Cardiac muscle cell (in vitro differentiated cells and primary cell): ENCODE results near the gene KCTD19. TPM values are rescaled to one million over a fixed set of nuclear protein-coding genes. Genes with fewer than 3 reads are reported as not detected.

Experiments used
- DNase-seq, 2 donors: peaks; one replicate each; pipeline versions ENCODE4 v3.0.0 to v3.0.0-alpha.2; 2010 to 2017; ENCODE audit warnings: low read depth in 1 of 2, low spot score in 1 of 2
- H3K27ac ChIP-seq: fragments of 200-600 bp; sonication (generic); 2 replicates; pipeline ENCODE4 v1.5.1; 2016
- H3K27me3 ChIP-seq: fragments of 200-600 bp; sonication (generic); 2 replicates; pipeline ENCODE4 v1.6.0; 2016; ENCODE audit warnings: control low read depth
- H3K36me3 ChIP-seq: fragments of 200-600 bp; sonication (generic); 2 replicates; pipeline ENCODE4 v1.5.1; 2016; ENCODE audit warnings: control low read depth
- H3K4me1 ChIP-seq: fragments of 200-600 bp; sonication (generic); 2 replicates; pipeline ENCODE4 v1.8.1; 2017; ENCODE audit warnings: low read depth, mild to moderate bottlenecking, mixed run types
- H3K4me3 ChIP-seq: fragments of 200-600 bp; sonication (generic); 2 replicates; pipeline ENCODE4 v1.5.1; 2016; ENCODE audit warnings: mild to moderate bottlenecking
- H3K9me3 ChIP-seq: fragments of 200-600 bp; sonication (generic); 2 replicates; pipeline ENCODE4 v1.5.1; 2017; ENCODE audit warnings: low read depth, mild to moderate bottlenecking, control low read depth
- CTCF ChIP-seq: IDR thresholded peaks from 2 replicates; pipeline ENCODE4 v1.5.1; 2012; ENCODE audit warnings: low read depth, mild to moderate bottlenecking, low read length
- polyA plus RNA-seq: library from polyadenylated mRNA; unstranded; fragments of >200 nt; fragmentation: Nextera tagmentation; extraction: Ambion mirVana; gene quantifications from 2 replicates; pipeline ENCODE4 v1.2.1, GENCODE V29; 2016
- total RNA-seq: library from RNA; depleted of rRNA; stranded (reverse); fragments of >200 nt; gene quantifications from 2 replicates; pipeline ENCODE4 v1.2.3, GENCODE V29; 2016

KCTD19 gene
- total and polyA plus RNA-seq, 2 experiments from 2014 or later, result 1.9 TPM; not detected in 1

GRCh38 chr16:67294171-67294757 lies 32.3 kb downstream of the KCTD19 start:
- no peaks in the 10 kb centered on the region for H3K36me3 ChIP-seq
- no peaks in the 10 kb centered on the region for H3K9me3 ChIP-seq
- no peaks in the 10 kb centered on the region for H3K4me1 ChIP-seq
- DNase-seq, result no peak
- H3K27me3 ChIP-seq, result peaks cover 10% of the 10 kb centered on the region
- TF ChIP-seq CTCF, result no peak
- no peak overlapping the region for H3K4me3 ChIP-seq
- no peak overlapping the region for H3K27ac ChIP-seq

DNA sequence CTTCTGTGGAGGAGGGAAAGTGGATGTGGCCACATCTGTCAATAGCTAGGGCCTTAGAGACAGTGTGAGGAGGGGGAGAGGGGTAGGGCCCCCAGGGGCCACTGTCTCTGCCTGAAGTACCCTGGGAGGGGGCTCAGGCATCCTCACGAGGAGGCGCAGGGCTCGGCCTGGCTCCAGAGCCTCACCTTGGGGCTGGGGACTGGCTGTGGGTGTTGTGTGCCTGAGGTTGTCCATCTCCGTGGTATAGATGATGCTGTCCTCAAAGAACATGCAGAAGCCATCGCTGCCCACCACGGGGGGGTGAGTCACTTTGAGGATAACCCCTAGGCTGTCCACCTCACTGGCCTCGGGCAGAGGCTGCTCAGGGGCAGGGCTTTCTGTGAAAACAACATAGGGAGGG lies 35.1 kb downstream of the KCTD19 start:
- H3K4me3 ChIP-seq, result no peak overlapping the region
- H3K36me3 ChIP-seq, result no peaks in the 10 kb centered on the region
- no peaks in the 10 kb centered on the region for H3K4me1 ChIP-seq
- H3K27ac ChIP-seq, result no peak overlapping the region
- H3K9me3 ChIP-seq, result no peaks in the 10 kb centered on the region
- no peak for TF ChIP-seq CTCF
- no peak for DNase-seq
- H3K27me3 ChIP-seq, result peaks cover under 1% of the 10 kb centered on the region

DNA sequence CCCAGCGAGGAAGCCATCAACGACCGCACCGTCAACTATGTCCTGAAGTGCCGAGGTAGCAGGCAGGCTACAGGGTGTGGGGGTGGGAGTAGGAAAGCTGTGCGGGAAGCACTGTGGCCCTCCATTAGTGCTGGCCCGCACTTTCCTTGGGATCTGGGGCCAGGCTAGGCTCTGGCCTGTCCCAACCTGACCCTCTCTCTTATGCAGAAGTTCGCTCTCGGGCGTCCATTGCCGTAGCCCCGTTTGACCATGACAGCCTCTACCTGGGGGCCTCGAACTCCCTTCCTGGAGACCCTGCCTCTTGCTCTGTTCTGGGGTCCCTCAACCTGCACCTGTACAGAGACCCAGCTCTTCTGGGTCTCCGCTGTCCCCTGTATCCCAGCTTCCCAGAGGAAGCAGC lies 38.6 kb downstream of the KCTD19 start:
- no peaks in the 10 kb centered on the region for H3K36me3 ChIP-seq
- DNase-seq, result no peak
- H3K27ac ChIP-seq, result no peak overlapping the region
- H3K4me1 ChIP-seq, result no peaks in the 10 kb centered on the region
- TF ChIP-seq CTCF, result no peak
- H3K27me3 ChIP-seq, result no peaks in the 10 kb centered on the region
- H3K9me3 ChIP-seq, result no peaks in the 10 kb centered on the region
- H3K4me3 ChIP-seq, result no peak overlapping the region

DNA sequence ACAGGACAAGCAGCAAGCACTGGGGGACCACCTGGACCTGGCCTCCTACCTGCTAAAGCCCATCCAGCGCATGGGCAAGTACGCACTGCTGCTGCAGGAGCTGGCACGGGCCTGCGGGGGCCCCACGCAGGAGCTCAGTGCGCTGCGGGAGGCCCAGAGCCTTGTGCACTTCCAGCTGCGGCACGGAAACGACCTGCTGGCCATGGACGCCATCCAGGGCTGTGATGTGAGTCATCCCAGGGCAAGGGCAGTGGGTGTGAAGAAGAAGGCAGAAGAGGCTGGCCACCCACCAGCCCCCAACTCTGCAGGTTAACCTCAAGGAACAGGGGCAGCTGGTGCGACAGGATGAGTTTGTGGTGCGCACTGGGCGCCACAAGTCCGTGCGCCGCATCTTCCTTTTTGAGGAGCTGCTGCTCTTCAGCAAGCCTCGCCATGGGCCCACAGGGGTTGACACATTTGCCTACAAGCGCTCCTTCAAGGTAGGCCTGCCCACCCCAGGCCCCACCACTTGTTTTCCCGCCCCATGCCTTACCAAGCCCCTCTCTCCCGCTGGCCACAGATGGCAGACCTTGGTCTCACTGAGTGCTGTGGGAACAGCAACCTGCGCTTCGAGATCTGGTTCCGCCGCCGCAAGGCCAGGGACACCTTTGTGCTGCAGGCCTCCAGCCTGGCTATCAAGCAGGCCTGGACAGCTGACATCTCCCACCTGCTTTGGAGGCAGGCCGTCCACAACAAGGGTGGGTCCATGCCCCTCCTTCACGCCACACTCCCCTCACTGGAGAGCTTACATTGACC lies 39.9 kb downstream of the KCTD19 start:
- H3K4me1 ChIP-seq, result no peaks in the 10 kb centered on the region
- H3K27ac ChIP-seq, result no peak overlapping the region
- H3K4me3 ChIP-seq, result no peak overlapping the region
- H3K27me3 ChIP-seq, result no peaks in the 10 kb centered on the region
- no peak for DNase-seq
- no peaks in the 10 kb centered on the region for H3K9me3 ChIP-seq
- H3K36me3 ChIP-seq, result no peaks in the 10 kb centered on the region
- no peak for TF ChIP-seq CTCF

DNA sequence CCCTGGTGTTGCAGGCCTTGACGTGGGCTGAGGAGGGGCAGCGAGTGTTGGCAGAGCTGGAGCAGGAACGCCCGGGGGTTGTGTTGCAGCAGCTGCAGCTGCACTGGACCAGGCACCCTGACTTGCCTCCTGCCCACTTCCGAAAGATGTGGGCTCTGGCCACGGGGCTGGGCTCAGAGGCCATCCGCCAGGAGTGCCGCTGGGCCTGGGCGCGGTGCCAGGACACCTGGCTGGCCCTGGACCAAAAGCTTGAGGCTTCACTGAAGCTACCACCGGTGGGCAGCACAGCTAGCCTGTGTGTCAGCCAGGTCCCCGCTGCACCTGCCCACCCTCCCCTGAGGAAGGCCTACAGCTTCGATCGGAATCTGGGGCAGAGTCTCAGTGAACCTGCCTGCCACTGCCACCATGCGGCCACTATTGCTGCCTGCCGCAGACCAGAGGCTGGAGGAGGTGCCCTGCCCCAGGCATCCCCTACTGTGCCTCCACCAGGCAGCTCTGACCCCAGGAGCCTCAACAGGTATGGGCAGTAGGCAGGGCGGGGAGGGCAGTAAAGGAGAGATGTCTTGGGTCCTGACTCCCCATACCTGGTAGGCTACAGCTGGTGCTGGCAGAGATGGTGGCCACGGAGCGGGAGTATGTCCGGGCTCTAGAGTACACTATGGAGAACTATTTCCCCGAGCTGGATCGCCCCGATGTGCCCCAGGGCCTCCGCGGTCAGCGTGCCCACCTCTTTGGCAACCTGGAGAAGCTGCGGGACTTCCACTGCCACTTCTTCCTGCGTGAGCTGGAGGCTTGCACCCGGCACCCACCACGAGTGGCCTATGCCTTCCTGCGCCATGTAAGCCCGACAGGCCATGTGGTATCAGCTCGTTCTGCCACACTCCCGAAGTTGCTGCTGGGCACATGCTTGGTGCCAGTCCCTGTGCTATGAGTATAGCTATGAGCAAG lies 41.6 kb downstream of the KCTD19 start:
- Histone ChIP-seq H3K9me3 (no peaks in the 10 kb centered on the region), H3K27me3 (no peaks in the 10 kb centered on the region), H3K27ac (no peak overlapping the region), H3K4me1 (no peaks in the 10 kb centered on the region), H3K36me3 (no peaks in the 10 kb centered on the region), H3K4me3 (no peak overlapping the region)
- TF ChIP-seq CTCF, result peak; percentile 56
- peak; percentile 39 to 61 for DNase-seq
